H1 (cell line): ENCODE data around the gene GAN. TPM values are rescaled to one million over a fixed set of nuclear protein-coding genes. Genes with fewer than 3 reads are reported as not detected.

ENCODE experiments used
- CTCF ChIA-PET: fragments of 300-600 bp; sonication (Branson Sonifier 250); formaldehyde crosslinking; loops from one replicate; lab custom pipeline; 2021; ENCODE audit not compliant: partially characterized antibody; lab: Charles Lee
- POLR2A ChIA-PET: fragments of 300-600 bp; sonication (Branson Sonifier 250); formaldehyde crosslinking; loops from one replicate; lab custom pipeline; 2021; ENCODE audit warnings: inconsistent platforms; ENCODE audit not compliant: partially characterized antibody; lab: Charles Lee
- DNase-seq, 2 experiments: peaks; one replicate each; pipeline versions ENCODE4 v3.0.0 to v3.0.0-alpha.2; 2010 to 2022; ENCODE audit warnings: low spot score in 2 of 2, low read depth in 1 of 2, mixed read lengths in 1 of 2
- FAIRE-seq: peaks from 2 replicates; lab custom pipeline; 2011; peaks lifted over from hg19 to GRCh38; lab: Jason Lieb, UNC
- H2AFZ ChIP-seq: 2 replicates; pipeline ENCODE4 v1.8.1; 2012; ENCODE audit warnings: low read length, inconsistent platforms
- H2AK5ac ChIP-seq: 2 replicates; pipeline ENCODE4 v1.6.1; 2013; ENCODE audit warnings: low read depth, low read length
- H2BK120ac ChIP-seq: replicated peaks from 2 replicates; pipeline ENCODE3; 2013; ENCODE audit warnings: low read depth, low read length, inconsistent platforms
- H2BK12ac ChIP-seq: 2 replicates; pipeline ENCODE4 v1.6.1; 2013; ENCODE audit warnings: low read depth, low read length
- H2BK15ac ChIP-seq: 2 replicates; pipeline ENCODE4 v1.6.1; 2013; ENCODE audit warnings: low read length
- H2BK20ac ChIP-seq: 2 replicates; pipeline ENCODE4 v1.6.1; 2013; ENCODE audit warnings: low read length
- H2BK5ac ChIP-seq: 2 replicates; pipeline ENCODE4 v1.6.1; 2013; ENCODE audit warnings: low read depth, low read length
- H3K14ac ChIP-seq: 2 replicates; pipeline ENCODE4 v1.6.1; 2013; ENCODE audit warnings: inconsistent platforms; ENCODE audit not compliant: insufficient read length
- H3K18ac ChIP-seq: 2 replicates; pipeline ENCODE4 v1.6.1; 2013; ENCODE audit warnings: low read length; ENCODE audit errors: extremely low read depth
- H3K23ac ChIP-seq: 2 replicates; pipeline ENCODE4 v1.6.1; 2013; ENCODE audit warnings: inconsistent platforms; ENCODE audit not compliant: insufficient read length
- H3K23me2 ChIP-seq: 2 replicates; pipeline ENCODE4 v1.6.1; 2013; ENCODE audit warnings: low read depth, low read length
- H3K27ac ChIP-seq: 2 replicates; pipeline ENCODE4 v1.6.1; 2011; ENCODE audit warnings: low read depth, low read length, inconsistent platforms
- H3K27me3 ChIP-seq, 4 experiments: replicated peaks in 1 of 4; 1 replicate in 1 of 4; 2 replicates in 3 of 4; pipeline versions ENCODE4 v1.6.1 to v1.8.1; 2011 to 2013; ENCODE audit warnings: low read length in 3 of 4, mild to moderate bottlenecking in 3 of 4, inconsistent platforms in 2 of 4, mixed read lengths in 2 of 4, moderate library complexity in 1 of 4; ENCODE audit not compliant: control insufficient read depth in 3 of 4, insufficient read depth in 3 of 4; ENCODE audit errors: extremely low read depth in 1 of 4
- H3K36me3 ChIP-seq, 4 experiments: 2 replicates each; pipeline versions ENCODE4 v1.6.1 to v1.8.1; 2011 to 2013; ENCODE audit warnings: mild to moderate bottlenecking in 4 of 4, low read length in 3 of 4, moderate library complexity in 2 of 4, control low read depth in 1 of 4, inconsistent platforms in 1 of 4; ENCODE audit not compliant: insufficient read depth in 4 of 4, control insufficient read depth in 2 of 4
- H3K4ac ChIP-seq: replicated peaks from 2 replicates; pipeline ENCODE3; 2013; ENCODE audit warnings: low read length, low read depth, mixed read lengths, inconsistent platforms; ENCODE audit not compliant: insufficient read length
- H3K4me1 ChIP-seq, 4 experiments: replicated peaks in 1 of 4; 1 replicate in 1 of 4; 2 replicates in 3 of 4; pipeline versions ENCODE4 v1.6.1 to v1.8.1; 2011 to 2013; ENCODE audit warnings: low read length in 3 of 4, inconsistent platforms in 2 of 4, mixed read lengths in 1 of 4; ENCODE audit not compliant: insufficient read depth in 4 of 4, control insufficient read depth in 3 of 4
- H3K4me2 ChIP-seq, 2 experiments: 2 replicates each; pipeline versions ENCODE4 v1.6.1 to v1.8.1; 2011 to 2013; ENCODE audit warnings: low read depth in 2 of 2, low read length in 2 of 2, control low read depth in 1 of 2, inconsistent platforms in 1 of 2, mild to moderate bottlenecking in 1 of 2; ENCODE audit not compliant: insufficient read depth in 1 of 2
- H3K4me3 ChIP-seq, 4 experiments: fragments of 200-600, 300-600 bp in 1 of 4; sonication (generic), shearing (Covaris generic), sonication (Bioruptor Twin) in 1 of 4; 2 replicates each; pipeline versions ENCODE4 v1.5.1 to v1.8.1; 2011 to 2016; ENCODE audit warnings: low read length in 4 of 4, low read depth in 3 of 4, control low read depth in 2 of 4, inconsistent platforms in 2 of 4, mild to moderate bottlenecking in 2 of 4, mixed read lengths in 1 of 4, moderate library complexity in 1 of 4; ENCODE audit not compliant: insufficient read depth in 2 of 4; ENCODE audit errors: extremely low read depth in 1 of 4
- H3K56ac ChIP-seq: replicated peaks from 2 replicates; pipeline ENCODE3; 2013; ENCODE audit warnings: low read depth, mild to moderate bottlenecking, mixed read lengths, low read length, inconsistent platforms; ENCODE audit not compliant: insufficient read length
- H3K79me1 ChIP-seq: 2 replicates; pipeline ENCODE4 v1.6.1; 2013; ENCODE audit warnings: low read depth, low read length, control low read depth
- H3K79me2 ChIP-seq, 2 experiments: 2 replicates each; pipeline versions ENCODE4 v1.6.1 to v1.8.1; 2012 to 2013; ENCODE audit warnings: low read length in 2 of 2, mild to moderate bottlenecking in 2 of 2, inconsistent platforms in 1 of 2; ENCODE audit not compliant: insufficient read depth in 2 of 2, control insufficient read depth in 1 of 2
- H3K9ac ChIP-seq, 4 experiments: replicated peaks in 1 of 4; 1 replicate in 1 of 4; 2 replicates in 3 of 4; pipeline versions ENCODE4 v1.6.1 to v1.8.1; 2011 to 2013; ENCODE audit warnings: low read depth in 3 of 4, low read length in 3 of 4, control low read depth in 2 of 4, mild to moderate bottlenecking in 2 of 4, moderate library complexity in 2 of 4, inconsistent platforms in 1 of 4; ENCODE audit errors: extremely low read depth in 1 of 4
- H3K9me3 ChIP-seq, 2 experiments: 2 replicates each; pipeline versions ENCODE4 v1.6.1 to v1.8.1; 2012 to 2013; ENCODE audit warnings: mild to moderate bottlenecking in 2 of 2, moderate library complexity in 2 of 2, control low read depth in 1 of 2, inconsistent platforms in 1 of 2, low read depth in 1 of 2, low read length in 1 of 2, mixed read lengths in 1 of 2; ENCODE audit not compliant: insufficient read depth in 2 of 2
- H4K20me1 ChIP-seq, 2 experiments: replicated peaks in 1 of 2; 2 replicates each; pipeline versions ENCODE3 to v1.8.1; 2011 to 2013; ENCODE audit warnings: inconsistent platforms in 2 of 2, low read length in 2 of 2, mild to moderate bottlenecking in 1 of 2; ENCODE audit not compliant: insufficient read depth in 2 of 2, control insufficient read depth in 1 of 2
- H4K5ac ChIP-seq: 2 replicates; pipeline ENCODE4 v1.6.1; 2013; ENCODE audit warnings: low read length, low read depth, mixed read lengths, inconsistent platforms; ENCODE audit not compliant: insufficient read length
- H4K8ac ChIP-seq: 2 replicates; pipeline ENCODE4 v1.8.0; 2013; ENCODE audit warnings: mild to moderate bottlenecking, moderate library complexity, low read length, inconsistent platforms; ENCODE audit not compliant: insufficient read depth; ENCODE audit errors: extremely low read depth
- H4K91ac ChIP-seq: replicated peaks from 2 replicates; pipeline ENCODE3; 2013; ENCODE audit warnings: low read length, mixed read lengths, inconsistent platforms; ENCODE audit not compliant: insufficient read length
- CHD2 ChIP-seq: IDR thresholded peaks from 2 replicates; pipeline ENCODE4 v1.6.1; 2012; ENCODE audit warnings: low read length, improper control_type of control experiment
- CTBP2 ChIP-seq: IDR thresholded peaks from 2 replicates; pipeline ENCODE4 v1.7.0; 2011; ENCODE audit warnings: borderline replicate concordance, mild to moderate bottlenecking, moderate library complexity, mixed read lengths, low read length; ENCODE audit not compliant: insufficient read depth, insufficient read length
- CTCF ChIP-seq, 3 experiments: IDR thresholded peaks; 1 replicate in 2 of 3; 2 replicates in 1 of 3; pipeline versions ENCODE4 v1.5.1 to v1.6.1; 2011; ENCODE audit warnings: low read length in 3 of 3, mild to moderate bottlenecking in 3 of 3, inconsistent platforms in 2 of 3, low read depth in 1 of 3, moderate library complexity in 1 of 3; ENCODE audit not compliant: insufficient read depth in 1 of 3; ENCODE audit errors: control extremely low read depth in 1 of 3
- JUND ChIP-seq: IDR thresholded peaks from 2 replicates; pipeline ENCODE4 v1.6.1; 2011; ENCODE audit warnings: mild to moderate bottlenecking, improper control_type of control experiment, low read length
- KDM1A ChIP-seq: fragments of 200-600, 300-600 bp; sonication (generic); IDR thresholded peaks from 2 replicates; pipeline ENCODE4 v1.7.1; 2016; ENCODE audit warnings: mild to moderate bottlenecking, low read length, borderline replicate concordance
- RFX5 ChIP-seq: IDR thresholded peaks from 2 replicates; pipeline ENCODE4 v1.6.1; 2011; ENCODE audit warnings: low read depth, low read length, improper control_type of control experiment, borderline replicate concordance
- SIX5 ChIP-seq: IDR thresholded peaks from 2 replicates; pipeline ENCODE4 v1.6.1; 2011; ENCODE audit warnings: mild to moderate bottlenecking, low read depth, low read length
- SP1 ChIP-seq: IDR thresholded peaks from 2 replicates; pipeline ENCODE4 v1.6.1; 2011; ENCODE audit warnings: low read depth, low read length
- ZNF274 ChIP-seq: IDR thresholded peaks from 2 replicates; pipeline ENCODE4 v1.7.0; 2012; ENCODE audit warnings: low read length, borderline replicate concordance; ENCODE audit errors: extremely low read depth
- WGBS, 2 experiments: shearing (Covaris generic) in 1 of 2; methylation state at CpG; one replicate each; pipeline versions ENCODE4 v1.1.6 to v1.1.7; 2013 to 2015; ENCODE audit warnings: low lambda C conversion rate in 2 of 2, mixed read lengths in 2 of 2, inconsistent platforms in 1 of 2, low coverage in 1 of 2, missing lambda C conversion rate in 1 of 2; ENCODE audit not compliant: insufficient replicate concordance in 2 of 2, insufficient coverage in 1 of 2, insufficient read length in 1 of 2; ENCODE audit errors: extremely low coverage in 1 of 2, missing lambda C conversion rate in 1 of 2; 5-methylcytosine and 5-hydroxymethylcytosine counted together
- polyA plus RNA-seq, 7 experiments: library from polyadenylated mRNA; depleted of rRNA in 3 of 7; stranded (reverse) in 5 of 7; unstranded in 2 of 7; fragments of >200 nt in 5 of 7; fragments of 200-250 nt in 2 of 7; gene quantifications; 1 replicate in 5 of 7; 2 replicates in 1 of 7; 4 replicates in 1 of 7; pipeline versions ENCODE4 v1.2.1 to v1.2.3, GENCODE V29; 2011 to 2013; ENCODE audit warnings: missing spikeins in 2 of 7, mixed read lengths in 2 of 7
- total RNA-seq: library from RNA; stranded (reverse); fragmentation: NEBNext Ultra II Directional; extraction: Animal tissue kit (Norgen Biotek cat#: 25700); gene quantifications from 2 replicates; pipeline ENCODE4 v1.2.1, GENCODE V29; 2021

Gene GAN
- total and polyA plus RNA-seq, 2 of the 8 experiments (the other 6 are each of a cell fraction or from before 2014, with no cell fraction given) = 4.5 to 23.9 TPM

GRCh38 chr16:81436386-81436785, 121.6 kb downstream of the GAN start:
- FAIRE-seq (no peak), DNase-seq (no peak)
- Histone ChIP-seq H3K4ac (no peak overlapping the region), H3K79me1 (no peaks in the 10 kb centered on the region), H3K4me1 (peaks cover 0 to 5% (median 3%) of the 10 kb centered on the region in 4 experiments; a peak in 2 of 7 replicates), H3K27me3 (no peaks in the 10 kb centered on the region; a peak in 1 of 7 replicates), H2BK120ac (no peak overlapping the region), H3K18ac (no peak overlapping the region), H2BK5ac (no peak overlapping the region), H3K36me3 (no peaks in the 10 kb centered on the region), H3K23me2 (no peaks in the 10 kb centered on the region), H3K56ac (no peak overlapping the region), H3K27ac (no peak overlapping the region), H3K9me3 (no peaks in the 10 kb centered on the region), H4K8ac (no peak overlapping the region), H3K4me2 (no peak overlapping the region), H4K5ac (no peak overlapping the region), H2BK20ac (no peak overlapping the region), H3K79me2 (no peaks in the 10 kb centered on the region), H3K4me3 (no peak overlapping the region), H3K9ac (no peak overlapping the region), H2AK5ac (no peak overlapping the region), H3K23ac (no peak overlapping the region), H4K20me1 (no peaks in the 10 kb centered on the region), H2BK15ac (no peak overlapping the region), H4K91ac (no peak overlapping the region), H2AFZ (no peak overlapping the region), H3K14ac (no peak overlapping the region), H2BK12ac (no peak overlapping the region)
- ChIA-PET CTCF (interaction anchor here (1.4 to 1.9 kb wide), 2 partner anchors 7 to 17 kb away, joined by 3 to 5 read pairs; no protein-coding TSS in a partner anchor), POLR2A (no interaction called here)
- 90% methylated on average over 6 of the region's 6 CpGs; no CpG with 5 or more reads in 1 of the 2 experiments for WGBS, 2 experiments
- TF ChIP-seq CTCF (IDR thresholded peaks at IDR 0.05; ENCODE audit: control extremely low read depth in 1 of 3, insufficient read depth in 1 of 3, low read depth in 1 of 3, low read length in 3 of 3) (no peak), SIX5 (no peak), JUND (no peak), CTBP2 (no peak), CHD2 (no peak), SP1 (no peak), KDM1A (no peak), RFX5 (no peak), ZNF274 (no peak)
- TF ChIP-seq, all 59 proteins: peak for 0
